IMR-90 (cell line): ENCODE results near the gene SAMM50.

Experiments
- BHLHE40 ChIP-seq: fragments of 150-350 bp; IDR thresholded peaks from 2 replicates; pipeline ENCODE4 v1.6.1; 2016; ENCODE audit warnings: mild to moderate bottlenecking, low read depth, low read length
- CTCF ChIP-seq: conservative IDR thresholded peaks from 2 replicates; pipeline ENCODE4 v1.5.1; 2012; ENCODE audit warnings: mild to moderate bottlenecking, low read depth, low read length, improper control_type of control experiment
- MAZ ChIP-seq: IDR thresholded peaks from 2 replicates; pipeline ENCODE4 v1.6.1; 2012; ENCODE audit warnings: low read depth, mild to moderate bottlenecking, low read length, improper control_type of control experiment, moderate library complexity, borderline replicate concordance
- MXI1 ChIP-seq: IDR thresholded peaks from 2 replicates; pipeline ENCODE4 v1.6.1; 2012; ENCODE audit warnings: low read depth, mild to moderate bottlenecking, low read length, moderate library complexity, borderline replicate concordance
- POLR2A ChIP-seq: IDR thresholded peaks from 2 replicates; pipeline ENCODE4 v1.6.1; 2012; ENCODE audit warnings: mild to moderate bottlenecking, low read depth, low read length
- RAD21 ChIP-seq: IDR thresholded peaks from 2 replicates; pipeline ENCODE4 v1.6.1; 2012; ENCODE audit warnings: low read length, improper control_type of control experiment
- SMC3 ChIP-seq: fragments of 150-350 bp; IDR thresholded peaks from 2 replicates; pipeline ENCODE4 v1.6.1; 2016; ENCODE audit warnings: low read depth, mild to moderate bottlenecking, antibody characterized with exemption, low read length, moderate library complexity
- USF2 ChIP-seq: fragments of 150-350 bp; IDR thresholded peaks from 2 replicates; pipeline ENCODE4 v1.6.1; 2017; ENCODE audit warnings: mild to moderate bottlenecking, antibody characterized with exemption, low read length, low read depth

- TF ChIP-seq CTCF = no peak
- no peak for TF ChIP-seq RAD21
- TF ChIP-seq MAZ = no peak
- TF ChIP-seq POLR2A = no peak
- TF ChIP-seq USF2 = no peak
- no peak for TF ChIP-seq BHLHE40
- TF ChIP-seq MXI1 = no peak
- no peak for TF ChIP-seq SMC3
Observed at GRCh38 chr22:44002324-44002723, 47.1 kb downstream of the SAMM50 start.
